ENCODE measurements around the gene JOSD1. TPM values are rescaled to one million over a fixed set of nuclear protein-coding genes. Genes with fewer than 3 reads are reported as not detected.
A peak's percentile ranks its signal among the peaks of the same experiment; 100 is the strongest.

JOSD1 gene
- total and polyA plus RNA-seq, 10 of the 15 experiments (the other 5 are each of a cell fraction or from before 2014, with no cell fraction given): 6.2 to 54.6 (median 40.5) TPM

DNA sequence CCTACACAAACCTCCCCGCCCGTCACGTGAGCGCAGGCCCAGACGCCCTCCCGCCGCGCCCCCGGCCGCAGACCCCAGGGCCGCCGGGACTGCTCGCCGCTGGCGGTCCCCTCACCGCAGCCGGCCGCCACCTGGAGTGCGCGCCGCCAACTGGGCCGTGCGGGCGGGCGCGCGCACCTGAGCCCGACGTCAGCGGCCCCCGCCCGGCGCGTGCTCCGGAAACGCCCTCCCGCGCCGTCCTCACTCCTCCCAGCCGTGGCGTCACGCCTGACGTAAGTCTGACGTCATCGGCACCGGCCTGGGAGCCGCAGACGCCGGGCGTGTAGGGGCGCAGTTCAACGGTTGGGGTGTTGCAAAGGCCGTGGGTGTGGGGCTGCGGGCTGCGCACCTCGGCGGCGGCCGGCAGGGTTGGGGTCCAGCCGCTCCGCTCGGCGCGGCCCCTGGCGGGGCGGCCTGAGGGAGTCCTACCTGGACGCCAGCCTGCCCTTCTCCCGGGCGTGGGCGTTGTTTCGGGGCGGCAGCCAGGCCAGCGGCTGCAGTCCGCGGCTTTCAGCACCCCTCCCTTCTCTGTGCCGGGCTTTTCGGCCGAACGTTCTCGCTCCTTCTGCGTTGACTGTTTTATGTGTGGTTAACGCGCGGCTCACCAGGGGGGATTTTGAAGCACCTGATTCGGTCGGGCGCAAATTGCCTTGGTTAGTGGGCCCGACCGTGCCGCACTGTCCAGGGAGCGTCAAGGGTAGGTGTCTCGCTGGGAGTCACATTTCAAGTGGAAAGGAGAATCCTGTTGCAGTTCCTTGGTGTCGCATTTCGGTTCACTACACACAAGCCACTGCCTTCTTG, at the start of gene JOSD1 (continued):
- TF ChIP-seq, protein P1, sequence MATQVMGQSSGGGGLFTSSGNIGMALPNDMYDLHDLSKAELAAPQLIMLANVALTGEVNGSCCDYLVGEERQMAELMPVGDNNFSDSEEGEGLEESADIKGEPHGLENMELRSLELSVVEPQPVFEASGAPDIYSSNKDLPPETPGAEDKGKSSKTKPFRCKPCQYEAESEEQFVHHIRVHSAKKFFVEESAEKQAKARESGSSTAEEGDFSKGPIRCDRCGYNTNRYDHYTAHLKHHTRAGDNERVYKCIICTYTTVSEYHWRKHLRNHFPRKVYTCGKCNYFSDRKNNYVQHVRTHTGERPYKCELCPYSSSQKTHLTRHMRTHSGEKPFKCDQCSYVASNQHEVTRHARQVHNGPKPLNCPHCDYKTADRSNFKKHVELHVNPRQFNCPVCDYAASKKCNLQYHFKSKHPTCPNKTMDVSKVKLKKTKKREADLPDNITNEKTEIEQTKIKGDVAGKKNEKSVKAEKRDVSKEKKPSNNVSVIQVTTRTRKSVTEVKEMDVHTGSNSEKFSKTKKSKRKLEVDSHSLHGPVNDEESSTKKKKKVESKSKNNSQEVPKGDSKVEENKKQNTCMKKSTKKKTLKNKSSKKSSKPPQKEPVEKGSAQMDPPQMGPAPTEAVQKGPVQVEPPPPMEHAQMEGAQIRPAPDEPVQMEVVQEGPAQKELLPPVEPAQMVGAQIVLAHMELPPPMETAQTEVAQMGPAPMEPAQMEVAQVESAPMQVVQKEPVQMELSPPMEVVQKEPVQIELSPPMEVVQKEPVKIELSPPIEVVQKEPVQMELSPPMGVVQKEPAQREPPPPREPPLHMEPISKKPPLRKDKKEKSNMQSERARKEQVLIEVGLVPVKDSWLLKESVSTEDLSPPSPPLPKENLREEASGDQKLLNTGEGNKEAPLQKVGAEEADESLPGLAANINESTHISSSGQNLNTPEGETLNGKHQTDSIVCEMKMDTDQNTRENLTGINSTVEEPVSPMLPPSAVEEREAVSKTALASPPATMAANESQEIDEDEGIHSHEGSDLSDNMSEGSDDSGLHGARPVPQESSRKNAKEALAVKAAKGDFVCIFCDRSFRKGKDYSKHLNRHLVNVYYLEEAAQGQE (IDR thresholded peaks at IDR 0.05; ENCODE audit: low read depth, low read length): no peak
- peak; percentile 88 for TF ChIP-seq RUNX3 (IDR thresholded peaks at IDR 0.05; ENCODE audit: low read length)
- TF ChIP-seq TARDBP (IDR thresholded peaks at IDR 0.05; ENCODE audit: borderline replicate concordance): no peak
- no peak for TF ChIP-seq MTA3 (IDR thresholded peaks at IDR 0.05; ENCODE audit: borderline replicate concordance, low read length)
- TF ChIP-seq SUZ12 (IDR thresholded peaks at IDR 0.05; ENCODE audit: unreplicated experiment): no peak
- TF ChIP-seq, protein P2, sequence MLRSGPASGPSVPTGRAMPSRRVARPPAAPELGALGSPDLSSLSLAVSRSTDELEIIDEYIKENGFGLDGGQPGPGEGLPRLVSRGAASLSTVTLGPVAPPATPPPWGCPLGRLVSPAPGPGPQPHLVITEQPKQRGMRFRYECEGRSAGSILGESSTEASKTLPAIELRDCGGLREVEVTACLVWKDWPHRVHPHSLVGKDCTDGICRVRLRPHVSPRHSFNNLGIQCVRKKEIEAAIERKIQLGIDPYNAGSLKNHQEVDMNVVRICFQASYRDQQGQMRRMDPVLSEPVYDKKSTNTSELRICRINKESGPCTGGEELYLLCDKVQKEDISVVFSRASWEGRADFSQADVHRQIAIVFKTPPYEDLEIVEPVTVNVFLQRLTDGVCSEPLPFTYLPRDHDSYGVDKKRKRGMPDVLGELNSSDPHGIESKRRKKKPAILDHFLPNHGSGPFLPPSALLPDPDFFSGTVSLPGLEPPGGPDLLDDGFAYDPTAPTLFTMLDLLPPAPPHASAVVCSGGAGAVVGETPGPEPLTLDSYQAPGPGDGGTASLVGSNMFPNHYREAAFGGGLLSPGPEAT (IDR thresholded peaks at IDR 0.05; ENCODE audit: low read depth): peak; percentile 70; the same call in 1 of the 2 replicates
- TF ChIP-seq, protein P3, sequence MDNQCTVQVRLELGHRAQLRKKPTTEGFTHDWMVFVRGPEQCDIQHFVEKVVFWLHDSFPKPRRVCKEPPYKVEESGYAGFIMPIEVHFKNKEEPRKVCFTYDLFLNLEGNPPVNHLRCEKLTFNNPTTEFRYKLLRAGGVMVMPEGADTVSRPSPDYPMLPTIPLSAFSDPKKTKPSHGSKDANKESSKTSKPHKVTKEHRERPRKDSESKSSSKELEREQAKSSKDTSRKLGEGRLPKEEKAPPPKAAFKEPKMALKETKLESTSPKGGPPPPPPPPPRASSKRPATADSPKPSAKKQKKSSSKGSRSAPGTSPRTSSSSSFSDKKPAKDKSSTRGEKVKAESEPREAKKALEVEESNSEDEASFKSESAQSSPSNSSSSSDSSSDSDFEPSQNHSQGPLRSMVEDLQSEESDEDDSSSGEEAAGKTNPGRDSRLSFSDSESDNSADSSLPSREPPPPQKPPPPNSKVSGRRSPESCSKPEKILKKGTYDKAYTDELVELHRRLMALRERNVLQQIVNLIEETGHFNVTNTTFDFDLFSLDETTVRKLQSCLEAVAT (IDR thresholded peaks at IDR 0.05): peak; percentile 65; the same call in 1 of the 2 replicates
- TF ChIP-seq MEF2A (IDR thresholded peaks at IDR 0.05; ENCODE audit: insufficient read depth, low read depth, low read length): peak; percentile 54; the same call in 1 of the 2 replicates
- no peak for TF ChIP-seq STAT3 (IDR thresholded peaks at IDR 0.05; ENCODE audit: low read depth, low read length)
- TF ChIP-seq, protein P4, sequence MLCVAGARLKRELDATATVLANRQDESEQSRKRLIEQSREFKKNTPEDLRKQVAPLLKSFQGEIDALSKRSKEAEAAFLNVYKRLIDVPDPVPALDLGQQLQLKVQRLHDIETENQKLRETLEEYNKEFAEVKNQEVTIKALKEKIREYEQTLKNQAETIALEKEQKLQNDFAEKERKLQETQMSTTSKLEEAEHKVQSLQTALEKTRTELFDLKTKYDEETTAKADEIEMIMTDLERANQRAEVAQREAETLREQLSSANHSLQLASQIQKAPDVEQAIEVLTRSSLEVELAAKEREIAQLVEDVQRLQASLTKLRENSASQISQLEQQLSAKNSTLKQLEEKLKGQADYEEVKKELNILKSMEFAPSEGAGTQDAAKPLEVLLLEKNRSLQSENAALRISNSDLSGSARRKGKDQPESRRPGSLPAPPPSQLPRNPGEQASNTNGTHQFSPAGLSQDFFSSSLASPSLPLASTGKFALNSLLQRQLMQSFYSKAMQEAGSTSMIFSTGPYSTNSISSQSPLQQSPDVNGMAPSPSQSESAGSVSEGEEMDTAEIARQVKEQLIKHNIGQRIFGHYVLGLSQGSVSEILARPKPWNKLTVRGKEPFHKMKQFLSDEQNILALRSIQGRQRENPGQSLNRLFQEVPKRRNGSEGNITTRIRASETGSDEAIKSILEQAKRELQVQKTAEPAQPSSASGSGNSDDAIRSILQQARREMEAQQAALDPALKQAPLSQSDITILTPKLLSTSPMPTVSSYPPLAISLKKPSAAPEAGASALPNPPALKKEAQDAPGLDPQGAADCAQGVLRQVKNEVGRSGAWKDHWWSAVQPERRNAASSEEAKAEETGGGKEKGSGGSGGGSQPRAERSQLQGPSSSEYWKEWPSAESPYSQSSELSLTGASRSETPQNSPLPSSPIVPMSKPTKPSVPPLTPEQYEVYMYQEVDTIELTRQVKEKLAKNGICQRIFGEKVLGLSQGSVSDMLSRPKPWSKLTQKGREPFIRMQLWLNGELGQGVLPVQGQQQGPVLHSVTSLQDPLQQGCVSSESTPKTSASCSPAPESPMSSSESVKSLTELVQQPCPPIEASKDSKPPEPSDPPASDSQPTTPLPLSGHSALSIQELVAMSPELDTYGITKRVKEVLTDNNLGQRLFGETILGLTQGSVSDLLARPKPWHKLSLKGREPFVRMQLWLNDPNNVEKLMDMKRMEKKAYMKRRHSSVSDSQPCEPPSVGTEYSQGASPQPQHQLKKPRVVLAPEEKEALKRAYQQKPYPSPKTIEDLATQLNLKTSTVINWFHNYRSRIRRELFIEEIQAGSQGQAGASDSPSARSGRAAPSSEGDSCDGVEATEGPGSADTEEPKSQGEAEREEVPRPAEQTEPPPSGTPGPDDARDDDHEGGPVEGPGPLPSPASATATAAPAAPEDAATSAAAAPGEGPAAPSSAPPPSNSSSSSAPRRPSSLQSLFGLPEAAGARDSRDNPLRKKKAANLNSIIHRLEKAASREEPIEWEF (IDR thresholded peaks at IDR 0.05; ENCODE audit: insufficient replicate concordance, low read depth, low read length): no peak
- peak; percentile 91 for TF ChIP-seq NR2F1 (conservative IDR thresholded peaks at IDR 0.05)
- TF ChIP-seq POLR2AphosphoS2 (IDR thresholded peaks at IDR 0.05; ENCODE audit: low read depth, low read length): peak; percentile 82
- no peak; the same call in none of the 2 replicates for TF ChIP-seq MXI1 (IDR thresholded peaks at IDR 0.05; ENCODE audit: low read depth, low read length)
- peak; percentile 90 for TF ChIP-seq BACH1 (IDR thresholded peaks at IDR 0.05; ENCODE audit: borderline replicate concordance)
- TF ChIP-seq ZNF217 (IDR thresholded peaks at IDR 0.05): peak; percentile 84; the same call in 1 of the 2 replicates
- no peak for TF ChIP-seq ZNF274 (IDR thresholded peaks at IDR 0.05; ENCODE audit: insufficient read depth, insufficient read length)
- TF ChIP-seq NR2C2 (IDR thresholded peaks at IDR 0.05; ENCODE audit: borderline replicate concordance, control insufficient read depth, insufficient read length, low read depth): no peak
